Endothelial cell of umbilical vein (primary cell): ENCODE measurements around the gene TBC1D9B.

Experiments used
- EZH2 ChIP-seq: IDR thresholded peaks from 2 replicates; pipeline ENCODE4 v1.6.1; 2012; ENCODE audit warnings: borderline replicate concordance, low read depth, mild to moderate bottlenecking, moderate library complexity, low read length, inconsistent platforms; ENCODE audit not compliant: severe bottlenecking
- FOS ChIP-seq: IDR thresholded peaks from 2 replicates; pipeline ENCODE4 v1.6.1; 2011; ENCODE audit warnings: mild to moderate bottlenecking, low read length, moderate library complexity, borderline replicate concordance; ENCODE audit not compliant: insufficient read depth
- GATA2 ChIP-seq: IDR thresholded peaks from 2 replicates; pipeline ENCODE4 v1.7.0; 2011; ENCODE audit warnings: low read depth, mild to moderate bottlenecking, moderate library complexity, mixed read lengths, low read length; ENCODE audit not compliant: insufficient read length, insufficient read depth
- JUN ChIP-seq: IDR thresholded peaks from 2 replicates; pipeline ENCODE4 v1.6.1; 2011; ENCODE audit warnings: borderline replicate concordance, low read depth; ENCODE audit not compliant: insufficient read length, insufficient read depth
- MYC ChIP-seq: IDR thresholded peaks from one replicate; pipeline ENCODE4 v1.6.1; 2011; ENCODE audit warnings: mild to moderate bottlenecking, low read depth, low read length
- POLR2A ChIP-seq: IDR thresholded peaks from 2 replicates; pipeline ENCODE4 v1.6.1; 2012; ENCODE audit warnings: low read depth, mild to moderate bottlenecking, control low read depth, low read length
- POLR2AphosphoS5 ChIP-seq: IDR thresholded peaks from 2 replicates; pipeline ENCODE4 v1.6.1; 2012; ENCODE audit warnings: low read depth, mild to moderate bottlenecking, control low read depth, low read length, moderate library complexity; ENCODE audit not compliant: insufficient read depth
- TF ChIP-seq, protein P1 (sequence below), 2 donors: IDR thresholded peaks; 1 replicate in 1 of 2; 2 replicates in 1 of 2; pipeline ENCODE4 v1.5.1; 2011; ENCODE audit warnings: low read length in 2 of 2, mild to moderate bottlenecking in 2 of 2, moderate library complexity in 2 of 2, control low read depth in 1 of 2, inconsistent platforms in 1 of 2, low read depth in 1 of 2; ENCODE audit not compliant: insufficient read depth in 1 of 2; ENCODE audit errors: extremely low read depth in 1 of 2
- TF ChIP-seq, protein P2 (sequence below): IDR thresholded peaks from 2 replicates; pipeline ENCODE4 v1.6.1; 2011; ENCODE audit not compliant: insufficient read depth, insufficient read length

DNA sequence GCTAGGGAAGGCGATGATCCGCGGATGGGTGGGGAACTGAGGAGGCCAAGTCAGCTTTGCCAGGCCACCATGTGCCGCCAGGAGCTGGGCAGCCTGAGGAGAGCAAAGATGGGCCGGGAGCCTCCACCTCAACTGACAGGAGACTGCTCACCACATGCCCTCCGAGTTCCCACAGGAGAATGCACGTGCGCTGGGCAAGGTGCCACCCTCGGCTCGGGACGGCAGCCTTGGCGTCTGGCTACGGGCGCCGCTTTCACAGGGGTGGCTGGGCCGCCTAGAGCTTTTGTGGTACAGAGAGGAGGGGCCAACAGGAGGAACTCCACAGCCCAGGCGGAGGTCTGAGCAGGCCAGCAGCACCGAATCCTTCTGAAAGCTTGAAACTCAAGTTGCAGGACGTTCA, 5.3 kb upstream of the TBC1D9B start:
- TF ChIP-seq, protein P1, sequence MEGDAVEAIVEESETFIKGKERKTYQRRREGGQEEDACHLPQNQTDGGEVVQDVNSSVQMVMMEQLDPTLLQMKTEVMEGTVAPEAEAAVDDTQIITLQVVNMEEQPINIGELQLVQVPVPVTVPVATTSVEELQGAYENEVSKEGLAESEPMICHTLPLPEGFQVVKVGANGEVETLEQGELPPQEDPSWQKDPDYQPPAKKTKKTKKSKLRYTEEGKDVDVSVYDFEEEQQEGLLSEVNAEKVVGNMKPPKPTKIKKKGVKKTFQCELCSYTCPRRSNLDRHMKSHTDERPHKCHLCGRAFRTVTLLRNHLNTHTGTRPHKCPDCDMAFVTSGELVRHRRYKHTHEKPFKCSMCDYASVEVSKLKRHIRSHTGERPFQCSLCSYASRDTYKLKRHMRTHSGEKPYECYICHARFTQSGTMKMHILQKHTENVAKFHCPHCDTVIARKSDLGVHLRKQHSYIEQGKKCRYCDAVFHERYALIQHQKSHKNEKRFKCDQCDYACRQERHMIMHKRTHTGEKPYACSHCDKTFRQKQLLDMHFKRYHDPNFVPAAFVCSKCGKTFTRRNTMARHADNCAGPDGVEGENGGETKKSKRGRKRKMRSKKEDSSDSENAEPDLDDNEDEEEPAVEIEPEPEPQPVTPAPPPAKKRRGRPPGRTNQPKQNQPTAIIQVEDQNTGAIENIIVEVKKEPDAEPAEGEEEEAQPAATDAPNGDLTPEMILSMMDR (IDR thresholded peaks at IDR 0.05; ENCODE audit: extremely low read depth in 1 of 2, insufficient read depth in 1 of 2, low read depth in 1 of 2, low read length in 2 of 2): no peak
- TF ChIP-seq POLR2A (no peak), POLR2AphosphoS5 (no peak), EZH2 (no peak), MYC (no peak), FOS (no peak), JUN (no peak), GATA2 (no peak)
- TF ChIP-seq, protein P2, sequence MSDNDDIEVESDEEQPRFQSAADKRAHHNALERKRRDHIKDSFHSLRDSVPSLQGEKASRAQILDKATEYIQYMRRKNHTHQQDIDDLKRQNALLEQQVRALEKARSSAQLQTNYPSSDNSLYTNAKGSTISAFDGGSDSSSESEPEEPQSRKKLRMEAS: no peak
